GM23338 (cell line): Measurements from ENCODE around the gene AKR1C4. TPM values are rescaled to one million over a fixed set of nuclear protein-coding genes. Genes with fewer than 3 reads are reported as not detected.

ENCODE experiments used
- ATAC-seq: fragments of 200-7000 bp; cut with Tn5 transposase; 3 replicates; pipeline ENCODE4 v1.9.1; 2020
- DNase-seq: peaks from one replicate; pipeline ENCODE4 v3.0.0-alpha.2; 2015; ENCODE audit warnings: low spot score
- H2AFZ ChIP-seq: fragments of 200-600 bp; sonication (generic); 2 replicates; pipeline ENCODE4 v1.8.0; 2016; ENCODE audit warnings: antibody characterized with exemption, mild to moderate bottlenecking, moderate library complexity
- H3F3A ChIP-seq: fragments of 200-600 bp; sonication (generic); replicated peaks from 2 replicates; pipeline ENCODE4 v1.8.0; 2017; ENCODE audit warnings: antibody characterized with exemption, mixed run types, low read depth
- H3K27ac ChIP-seq: fragments of 200-600 bp; sonication (generic); 2 replicates; pipeline ENCODE4 v1.6.1; 2016; ENCODE audit warnings: low read depth
- H3K27me3 ChIP-seq: fragments of 200-600 bp; sonication (generic); 2 replicates; pipeline ENCODE4 v1.8.0; 2016; ENCODE audit warnings: mild to moderate bottlenecking, mixed run types, moderate library complexity; ENCODE audit not compliant: insufficient read depth
- H3K36me3 ChIP-seq: fragments of 200-600 bp; sonication (generic); 2 replicates; pipeline ENCODE4 v1.8.0; 2016; ENCODE audit warnings: mild to moderate bottlenecking; ENCODE audit not compliant: insufficient read depth
- H3K4me1 ChIP-seq: fragments of 200-600 bp; sonication (generic); 2 replicates; pipeline ENCODE4 v1.8.0; 2016; ENCODE audit warnings: mild to moderate bottlenecking, moderate library complexity; ENCODE audit not compliant: insufficient read depth
- H3K4me2 ChIP-seq: fragments of 200-600 bp; sonication (generic); 2 replicates; pipeline ENCODE4 v1.7.1; 2017; ENCODE audit warnings: mixed run types
- H3K4me3 ChIP-seq: fragments of 200-600 bp; sonication (generic); 2 replicates; pipeline ENCODE4 v1.6.1; 2016; ENCODE audit warnings: mixed run types
- H3K79me2 ChIP-seq: fragments of 200-600 bp; sonication (generic); replicated peaks from 2 replicates; pipeline ENCODE4 v1.8.0; 2017; ENCODE audit warnings: mild to moderate bottlenecking; ENCODE audit not compliant: insufficient read depth
- H3K9me2 ChIP-seq: fragments of 200-600 bp; sonication (generic); 2 replicates; pipeline ENCODE4 v1.8.0; 2017; ENCODE audit not compliant: insufficient read depth
- H4K20me1 ChIP-seq: fragments of 200-600 bp; sonication (generic); replicated peaks from 2 replicates; pipeline ENCODE4 v1.8.0; 2017; ENCODE audit warnings: mild to moderate bottlenecking; ENCODE audit not compliant: insufficient read depth
- H3K27ac Mint-ChIP-seq: 2 replicates; pipeline ENCODE4 v1.8.0; 2020; ENCODE audit warnings: inconsistent platforms, mild to moderate bottlenecking, moderate library complexity, mixed read lengths
- H3K27me3 Mint-ChIP-seq: 3 replicates; pipeline ENCODE4 v1.8.0; 2022; ENCODE audit warnings: low read depth, mild to moderate bottlenecking, moderate library complexity, mixed read lengths, inconsistent platforms; ENCODE audit not compliant: insufficient read depth, poor library complexity
- H3K36me3 Mint-ChIP-seq: 3 replicates; pipeline ENCODE4 v1.8.0; 2021; ENCODE audit warnings: low read depth, mild to moderate bottlenecking, inconsistent platforms, moderate library complexity, mixed read lengths
- H3K4me1 Mint-ChIP-seq: 3 replicates; pipeline ENCODE4 v1.8.0; 2020; ENCODE audit warnings: mild to moderate bottlenecking, inconsistent platforms, mixed read lengths
- H3K4me3 Mint-ChIP-seq: 3 replicates; pipeline ENCODE4 v1.8.0; 2021; ENCODE audit warnings: moderate library complexity, mild to moderate bottlenecking, inconsistent platforms, mixed read lengths
- H3K9me3 Mint-ChIP-seq: 3 replicates; pipeline ENCODE4 v1.8.0; 2020; ENCODE audit warnings: moderate library complexity, mild to moderate bottlenecking, inconsistent platforms, mixed read lengths
- CREB1 ChIP-seq: fragments of 250-450 bp; sonication (Bioruptor Pico); IDR thresholded peaks from 2 replicates; pipeline ENCODE4 v1.5.0; 2020; ENCODE audit warnings: low read depth, mild to moderate bottlenecking, moderate library complexity
- CTCF ChIP-seq, 2 experiments: fragments of 200-600 bp in 1 of 2; sonication (generic) in 1 of 2; conservative IDR thresholded peaks; 2 replicates each; pipeline versions ENCODE4 v1.5.1 to v1.6.1; 2016 to 2017; ENCODE audit warnings: antibody characterized with exemption in 2 of 2, low read depth in 2 of 2, mild to moderate bottlenecking in 2 of 2, moderate library complexity in 1 of 2
- ETS1 ChIP-seq: IDR thresholded peaks from 2 replicates; pipeline ENCODE4 v1.6.1; 2016; ENCODE audit warnings: antibody characterized with exemption
- EZH2 ChIP-seq: fragments of 200-600 bp; sonication (generic); IDR thresholded peaks from one replicate; pipeline ENCODE4 v1.8.0; 2017; ENCODE audit warnings: antibody characterized with exemption, mild to moderate bottlenecking, low read depth; ENCODE audit not compliant: unreplicated experiment
- EZH2phosphoT487 ChIP-seq: fragments of 200-600 bp; sonication (generic); IDR thresholded peaks from one replicate; pipeline ENCODE4 v1.8.1; 2018; ENCODE audit warnings: antibody characterized with exemption; ENCODE audit not compliant: unreplicated experiment
- JUNB ChIP-seq: IDR thresholded peaks from one replicate; pipeline ENCODE4 v1.6.1; 2016; ENCODE audit warnings: antibody characterized with exemption; ENCODE audit not compliant: unreplicated experiment
- NANOG ChIP-seq: IDR thresholded peaks from 2 replicates; pipeline ENCODE4 v1.6.1; 2016; ENCODE audit warnings: antibody characterized with exemption, borderline replicate concordance
- POLR2AphosphoS5 ChIP-seq: IDR thresholded peaks from 2 replicates; pipeline ENCODE4 v1.6.1; 2016; ENCODE audit warnings: antibody characterized with exemption, low read depth
- REST ChIP-seq: IDR thresholded peaks from one replicate; pipeline ENCODE4 v1.6.1; 2018; ENCODE audit warnings: antibody characterized with exemption; ENCODE audit not compliant: unreplicated experiment
- STAT1 ChIP-seq: IDR thresholded peaks from one replicate; pipeline ENCODE4 v1.6.1; 2016; ENCODE audit warnings: antibody characterized with exemption; ENCODE audit not compliant: unreplicated experiment
- ZNF114 ChIP-seq: fragments of 250-450 bp; sonication (Bioruptor Pico); IDR thresholded peaks from 2 replicates; pipeline ENCODE4 v1.5.0; 2020; ENCODE audit warnings: mild to moderate bottlenecking, moderate library complexity
- ZNF331 ChIP-seq: fragments of 250-450 bp; sonication (Bioruptor Pico); IDR thresholded peaks from 2 replicates; pipeline ENCODE4 v1.5.0; 2020; ENCODE audit warnings: low read depth, mild to moderate bottlenecking, moderate library complexity
- ZNF462 ChIP-seq: fragments of 250-450 bp; sonication (Bioruptor Pico); IDR thresholded peaks from 2 replicates; pipeline ENCODE4 v1.5.0; 2020; ENCODE audit warnings: mild to moderate bottlenecking, moderate library complexity
- polyA plus RNA-seq: library from polyadenylated mRNA; unstranded; fragments of >200 nt; fragmentation: Nextera tagmentation; extraction: Ambion mirVana; gene quantifications from 2 replicates; pipeline ENCODE4 v1.2.1, GENCODE V29; 2016
- total RNA-seq: library from RNA; depleted of rRNA; stranded (reverse); fragments of >200 nt; shearing (Covaris generic); gene quantifications from 2 replicates; pipeline ENCODE4 v1.2.3, GENCODE V29; 2014

AKR1C4 gene
- total and polyA plus RNA-seq, 2 experiments from 2014 or later: not detected

GRCh38 chr10:5165738-5166137 lies 30.9 kb upstream of the AKR1C4 start:
- Histone ChIP-seq H3K4me3 (no peak overlapping the region), H3K36me3 (0 out of 2 replicates have a peak, but pooled peaks cover 6% of the 10 kb centered on the region), H3K9me2 (no peaks in the 10 kb centered on the region), H4K20me1 (no peaks in the 10 kb centered on the region), H3K4me2 (no peak overlapping the region), H3K27me3 (peaks cover 30% of the 10 kb centered on the region), H2AFZ (no peak overlapping the region), H3K27ac (no peak overlapping the region), H3K4me1 (no peaks in the 10 kb centered on the region), H3F3A (no peaks in the 10 kb centered on the region), H3K79me2 (no peaks in the 10 kb centered on the region)
- ATAC-seq (no peak), DNase-seq (peak; percentile 14)
- Mint-ChIP-seq H3K36me3 (peaks cover 33% of the 10 kb centered on the region), H3K9me3 (peaks cover 88% of the 10 kb centered on the region), H3K27ac (no peak overlapping the region), H3K4me1 (no peaks in the 10 kb centered on the region; the same call in 2 of the 3 replicates), H3K4me3 (no peak overlapping the region), H3K27me3 (peaks cover 24% of the 10 kb centered on the region)
- TF ChIP-seq NANOG (no peak), REST (no peak), EZH2phosphoT487 (no peak), ZNF331 (CRISPR knock-in tag) (no peak), CREB1 (CRISPR knock-in tag) (no peak), ZNF114 (no peak), STAT1 (no peak), ZNF462 (no peak), EZH2 (no peak), ETS1 (no peak), CTCF (conservative IDR thresholded peaks at IDR 0.05; ENCODE audit: low read depth in 2 of 2) (no peak), JUNB (no peak), POLR2AphosphoS5 (no peak)
